ENCODE measurements around the gene RAG1. TPM values are rescaled to one million over a fixed set of nuclear protein-coding genes. Genes with fewer than 3 reads are reported as not detected.

RAG1 gene
- total RNA-seq, 1 experiment from 2014 or later, result 0.23 TPM

- Histone ChIP-seq H3K4me1 (no peaks in the 10 kb centered on the region), H3K9me3 (peaks cover 4% of the 10 kb centered on the region; the same call in 1 of the 2 replicates), H3K27me3 (replicated peaks; ENCODE audit: control insufficient read depth, insufficient read depth, low read length) (no peaks in the 10 kb centered on the region), H3K36me3 (ENCODE audit: control insufficient read depth, insufficient read depth, low read length) (no peaks in the 10 kb centered on the region), H3K4me3 (ENCODE audit: low read depth, low read length) (no peak overlapping the region)
- no peak overlapping the region for H3K27ac Mint-ChIP-seq (ENCODE audit: unreplicated experiment)
- no peak for DNase-seq
- H3K4me1 Mint-ChIP-seq (ENCODE audit: low read depth, unreplicated experiment), result no peaks in the 10 kb centered on the region
- POLR2A ChIA-PET, result no interaction called here
- no TSS peak for BruUV-seq (replicated peaks)
- H3K27me3 Mint-ChIP-seq (ENCODE audit: insufficient read depth, unreplicated experiment), result peaks cover 2% of the 10 kb centered on the region
- H3K4me3 Mint-ChIP-seq (ENCODE audit: unreplicated experiment), result no peak overlapping the region
- TF ChIP-seq, protein P1, sequence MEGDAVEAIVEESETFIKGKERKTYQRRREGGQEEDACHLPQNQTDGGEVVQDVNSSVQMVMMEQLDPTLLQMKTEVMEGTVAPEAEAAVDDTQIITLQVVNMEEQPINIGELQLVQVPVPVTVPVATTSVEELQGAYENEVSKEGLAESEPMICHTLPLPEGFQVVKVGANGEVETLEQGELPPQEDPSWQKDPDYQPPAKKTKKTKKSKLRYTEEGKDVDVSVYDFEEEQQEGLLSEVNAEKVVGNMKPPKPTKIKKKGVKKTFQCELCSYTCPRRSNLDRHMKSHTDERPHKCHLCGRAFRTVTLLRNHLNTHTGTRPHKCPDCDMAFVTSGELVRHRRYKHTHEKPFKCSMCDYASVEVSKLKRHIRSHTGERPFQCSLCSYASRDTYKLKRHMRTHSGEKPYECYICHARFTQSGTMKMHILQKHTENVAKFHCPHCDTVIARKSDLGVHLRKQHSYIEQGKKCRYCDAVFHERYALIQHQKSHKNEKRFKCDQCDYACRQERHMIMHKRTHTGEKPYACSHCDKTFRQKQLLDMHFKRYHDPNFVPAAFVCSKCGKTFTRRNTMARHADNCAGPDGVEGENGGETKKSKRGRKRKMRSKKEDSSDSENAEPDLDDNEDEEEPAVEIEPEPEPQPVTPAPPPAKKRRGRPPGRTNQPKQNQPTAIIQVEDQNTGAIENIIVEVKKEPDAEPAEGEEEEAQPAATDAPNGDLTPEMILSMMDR (IDR thresholded peaks at IDR 0.05; ENCODE audit: insufficient read depth in 1 of 2, low read depth in 1 of 2, low read length in 1 of 2, severe bottlenecking in 1 of 2, unreplicated experiment in 1 of 2), result no peak
- CTCF ChIA-PET, result interaction anchor here (0.6 kb wide), 1 partner anchor 270 kb away, joined by 3 read pairs; no protein-coding TSS in a partner anchor
- H3K36me3 Mint-ChIP-seq (ENCODE audit: insufficient read depth, unreplicated experiment), result no peaks in the 10 kb centered on the region
- no peaks in the 10 kb centered on the region for H3K9me3 Mint-ChIP-seq (ENCODE audit: unreplicated experiment)
- intact Hi-C loops (cut with micrococcal nuclease; ENCODE audit: unreplicated experiment), result no loop called here
Observed at GRCh38 chr11:36557991-36558390, 9.8 kb upstream of the RAG1 start.

GRCh38 chr11:36558571-36559413, 9.0 kb upstream of the RAG1 start:
- intact Hi-C loops (cut with micrococcal nuclease; ENCODE audit: unreplicated experiment), result no loop called here
- H3K36me3 Mint-ChIP-seq (ENCODE audit: insufficient read depth, unreplicated experiment), result no peaks in the 10 kb centered on the region
- no peak overlapping the region for H3K4me3 Mint-ChIP-seq (ENCODE audit: unreplicated experiment)
- CTCF ChIA-PET, result interaction anchor here (1.4 kb wide), 1 partner anchor 188 kb away, joined by 3 read pairs; no protein-coding TSS in a partner anchor
- no peak overlapping the region for H3K4me3 ChIP-seq (ENCODE audit: low read depth, low read length)
- H3K9me3 Mint-ChIP-seq (ENCODE audit: unreplicated experiment), result no peaks in the 10 kb centered on the region
- H3K27ac Mint-ChIP-seq (ENCODE audit: unreplicated experiment), result no peak overlapping the region
- TF ChIP-seq, protein P1 (IDR thresholded peaks at IDR 0.05; ENCODE audit: insufficient read depth in 1 of 2, low read depth in 1 of 2, low read length in 1 of 2, severe bottlenecking in 1 of 2, unreplicated experiment in 1 of 2), result no peak
- no TSS peak for BruUV-seq (replicated peaks)
- peaks cover 4% of the 10 kb centered on the region; the same call in 1 of the 2 replicates for H3K9me3 ChIP-seq
- peaks cover 2% of the 10 kb centered on the region for H3K27me3 Mint-ChIP-seq (ENCODE audit: insufficient read depth, unreplicated experiment)
- DNase-seq, result no peak
- H3K4me1 ChIP-seq, result no peaks in the 10 kb centered on the region
- POLR2A ChIA-PET, result no interaction called here
- H3K27me3 ChIP-seq (replicated peaks; ENCODE audit: control insufficient read depth, insufficient read depth, low read length), result no peaks in the 10 kb centered on the region
- H3K4me1 Mint-ChIP-seq (ENCODE audit: low read depth, unreplicated experiment), result no peaks in the 10 kb centered on the region
- H3K36me3 ChIP-seq (ENCODE audit: control insufficient read depth, insufficient read depth, low read length), result no peaks in the 10 kb centered on the region

- ChIA-PET CTCF (interaction anchor here (0.6 to 3.5 kb wide), 7 partner anchors 59 to 183 kb away, joined by 3 to 35 read pairs (median 5); no protein-coding TSS in a partner anchor), POLR2A (no interaction called here)
- H3K4me3 Mint-ChIP-seq (ENCODE audit: unreplicated experiment), result peak overlapping the region; percentile 47
- no peaks in the 10 kb centered on the region for H3K36me3 Mint-ChIP-seq (ENCODE audit: insufficient read depth, unreplicated experiment)
- no TSS peak for BruUV-seq (replicated peaks)
- H3K9me3 Mint-ChIP-seq (ENCODE audit: unreplicated experiment), result no peaks in the 10 kb centered on the region
- intact Hi-C loops (cut with micrococcal nuclease; ENCODE audit: unreplicated experiment), result loop anchor here (1.0 to 5.0 kb wide), 4 partner anchors 58 to 183 kb away; no protein-coding TSS in a partner anchor
- H3K27me3 Mint-ChIP-seq (ENCODE audit: insufficient read depth, unreplicated experiment), result peaks cover 8% of the 10 kb centered on the region
- no peaks in the 10 kb centered on the region for H3K4me1 Mint-ChIP-seq (ENCODE audit: low read depth, unreplicated experiment)
- H3K4me1 ChIP-seq, result no peaks in the 10 kb centered on the region
- no peaks in the 10 kb centered on the region for H3K36me3 ChIP-seq (ENCODE audit: control insufficient read depth, insufficient read depth, low read length)
- DNase-seq, result peak; percentile 44 to 51
- H3K27me3 ChIP-seq (replicated peaks; ENCODE audit: control insufficient read depth, insufficient read depth, low read length), result no peaks in the 10 kb centered on the region; the same call in 1 of the 2 replicates
- TF ChIP-seq, protein P1 (IDR thresholded peaks at IDR 0.05; ENCODE audit: insufficient read depth in 1 of 2, low read depth in 1 of 2, low read length in 1 of 2, severe bottlenecking in 1 of 2, unreplicated experiment in 1 of 2), result peak; percentile 60 to 71
- H3K4me3 ChIP-seq (ENCODE audit: low read depth, low read length), result no peak overlapping the region
- H3K27ac Mint-ChIP-seq (ENCODE audit: unreplicated experiment), result no peak overlapping the region
- no peaks in the 10 kb centered on the region for H3K9me3 ChIP-seq
Observed at GRCh38 chr11:36564376-36565030, 3.3 kb upstream of the RAG1 start.
